Measurements from ENCODE around the gene FBXO8. TPM values are rescaled to one million over a fixed set of nuclear protein-coding genes. Genes with fewer than 3 reads are reported as not detected.

The FBXO8 gene
- polyA plus RNA-seq, 1 of the 3 experiments (the other 2 are of a cell fraction) = 16.0 TPM

DNA sequence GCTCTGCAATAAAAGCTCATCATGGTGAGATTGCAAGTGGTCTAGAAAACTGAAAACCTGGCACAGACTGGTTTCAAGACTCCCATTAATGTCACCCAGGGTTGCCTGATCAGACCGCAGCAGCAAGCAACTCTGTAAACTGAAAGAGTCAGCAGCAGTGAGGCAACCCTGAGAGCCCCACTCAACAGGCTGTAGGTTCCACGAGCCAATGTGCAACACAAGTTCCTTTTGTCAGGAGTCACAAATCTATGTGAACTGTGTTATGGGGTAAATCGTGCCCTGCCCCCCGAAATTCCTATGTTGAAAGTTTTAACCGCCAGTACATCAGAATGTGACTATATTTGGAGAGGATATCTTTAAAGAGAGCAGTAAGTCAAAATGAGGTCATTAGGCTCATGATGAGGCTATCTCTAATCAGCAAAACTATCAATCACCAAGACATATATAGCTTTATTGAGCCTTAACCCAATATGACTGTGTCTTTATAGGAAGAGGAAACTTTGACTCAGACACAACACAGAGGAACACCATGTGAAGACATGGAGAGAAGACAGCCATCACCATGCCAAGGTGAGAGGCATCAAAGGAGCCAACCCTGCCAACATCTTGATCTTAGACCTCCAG lies 94.0 kb downstream of the FBXO8 start:
- TF ChIP-seq CHD2 (IDR thresholded peaks at IDR 0.05; ENCODE audit: low read length, partially characterized antibody) (no peak), YY1 (IDR thresholded peaks at IDR 0.05; ENCODE audit: low read depth) (no peak), TCF12 (IDR thresholded peaks at IDR 0.05) (no peak), EP300 (IDR thresholded peaks at IDR 0.05; ENCODE audit: borderline replicate concordance in 1 of 2, low read depth in 1 of 2, low read length in 1 of 2) (no peak), FOXM1 (IDR thresholded peaks at IDR 0.05; ENCODE audit: low read depth) (no peak), FOXJ3 (CRISPR knock-in tag; IDR thresholded peaks at IDR 0.05) (no peak), ELF1 (IDR thresholded peaks at IDR 0.05) (no peak)
- TF ChIP-seq, protein P1, sequence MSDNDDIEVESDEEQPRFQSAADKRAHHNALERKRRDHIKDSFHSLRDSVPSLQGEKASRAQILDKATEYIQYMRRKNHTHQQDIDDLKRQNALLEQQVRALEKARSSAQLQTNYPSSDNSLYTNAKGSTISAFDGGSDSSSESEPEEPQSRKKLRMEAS (IDR thresholded peaks at IDR 0.05; ENCODE audit: low read depth) = no peak
- TF ChIP-seq, protein P2, sequence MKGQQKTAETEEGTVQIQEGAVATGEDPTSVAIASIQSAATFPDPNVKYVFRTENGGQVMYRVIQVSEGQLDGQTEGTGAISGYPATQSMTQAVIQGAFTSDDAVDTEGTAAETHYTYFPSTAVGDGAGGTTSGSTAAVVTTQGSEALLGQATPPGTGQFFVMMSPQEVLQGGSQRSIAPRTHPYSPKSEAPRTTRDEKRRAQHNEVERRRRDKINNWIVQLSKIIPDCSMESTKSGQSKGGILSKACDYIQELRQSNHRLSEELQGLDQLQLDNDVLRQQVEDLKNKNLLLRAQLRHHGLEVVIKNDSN (IDR thresholded peaks at IDR 0.05; ENCODE audit: borderline replicate concordance, low read depth) = no peak
- TF ChIP-seq, protein P3, sequence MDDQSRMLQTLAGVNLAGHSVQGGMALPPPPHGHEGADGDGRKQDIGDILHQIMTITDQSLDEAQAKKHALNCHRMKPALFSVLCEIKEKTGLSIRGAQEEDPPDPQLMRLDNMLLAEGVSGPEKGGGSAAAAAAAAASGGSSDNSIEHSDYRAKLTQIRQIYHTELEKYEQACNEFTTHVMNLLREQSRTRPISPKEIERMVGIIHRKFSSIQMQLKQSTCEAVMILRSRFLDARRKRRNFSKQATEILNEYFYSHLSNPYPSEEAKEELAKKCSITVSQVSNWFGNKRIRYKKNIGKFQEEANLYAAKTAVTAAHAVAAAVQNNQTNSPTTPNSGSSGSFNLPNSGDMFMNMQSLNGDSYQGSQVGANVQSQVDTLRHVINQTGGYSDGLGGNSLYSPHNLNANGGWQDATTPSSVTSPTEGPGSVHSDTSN (IDR thresholded peaks at IDR 0.05) = no peak
- TF ChIP-seq, protein P4, sequence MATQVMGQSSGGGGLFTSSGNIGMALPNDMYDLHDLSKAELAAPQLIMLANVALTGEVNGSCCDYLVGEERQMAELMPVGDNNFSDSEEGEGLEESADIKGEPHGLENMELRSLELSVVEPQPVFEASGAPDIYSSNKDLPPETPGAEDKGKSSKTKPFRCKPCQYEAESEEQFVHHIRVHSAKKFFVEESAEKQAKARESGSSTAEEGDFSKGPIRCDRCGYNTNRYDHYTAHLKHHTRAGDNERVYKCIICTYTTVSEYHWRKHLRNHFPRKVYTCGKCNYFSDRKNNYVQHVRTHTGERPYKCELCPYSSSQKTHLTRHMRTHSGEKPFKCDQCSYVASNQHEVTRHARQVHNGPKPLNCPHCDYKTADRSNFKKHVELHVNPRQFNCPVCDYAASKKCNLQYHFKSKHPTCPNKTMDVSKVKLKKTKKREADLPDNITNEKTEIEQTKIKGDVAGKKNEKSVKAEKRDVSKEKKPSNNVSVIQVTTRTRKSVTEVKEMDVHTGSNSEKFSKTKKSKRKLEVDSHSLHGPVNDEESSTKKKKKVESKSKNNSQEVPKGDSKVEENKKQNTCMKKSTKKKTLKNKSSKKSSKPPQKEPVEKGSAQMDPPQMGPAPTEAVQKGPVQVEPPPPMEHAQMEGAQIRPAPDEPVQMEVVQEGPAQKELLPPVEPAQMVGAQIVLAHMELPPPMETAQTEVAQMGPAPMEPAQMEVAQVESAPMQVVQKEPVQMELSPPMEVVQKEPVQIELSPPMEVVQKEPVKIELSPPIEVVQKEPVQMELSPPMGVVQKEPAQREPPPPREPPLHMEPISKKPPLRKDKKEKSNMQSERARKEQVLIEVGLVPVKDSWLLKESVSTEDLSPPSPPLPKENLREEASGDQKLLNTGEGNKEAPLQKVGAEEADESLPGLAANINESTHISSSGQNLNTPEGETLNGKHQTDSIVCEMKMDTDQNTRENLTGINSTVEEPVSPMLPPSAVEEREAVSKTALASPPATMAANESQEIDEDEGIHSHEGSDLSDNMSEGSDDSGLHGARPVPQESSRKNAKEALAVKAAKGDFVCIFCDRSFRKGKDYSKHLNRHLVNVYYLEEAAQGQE (IDR thresholded peaks at IDR 0.05; ENCODE audit: low read depth, low read length) = no peak
- TF ChIP-seq, protein P5, sequence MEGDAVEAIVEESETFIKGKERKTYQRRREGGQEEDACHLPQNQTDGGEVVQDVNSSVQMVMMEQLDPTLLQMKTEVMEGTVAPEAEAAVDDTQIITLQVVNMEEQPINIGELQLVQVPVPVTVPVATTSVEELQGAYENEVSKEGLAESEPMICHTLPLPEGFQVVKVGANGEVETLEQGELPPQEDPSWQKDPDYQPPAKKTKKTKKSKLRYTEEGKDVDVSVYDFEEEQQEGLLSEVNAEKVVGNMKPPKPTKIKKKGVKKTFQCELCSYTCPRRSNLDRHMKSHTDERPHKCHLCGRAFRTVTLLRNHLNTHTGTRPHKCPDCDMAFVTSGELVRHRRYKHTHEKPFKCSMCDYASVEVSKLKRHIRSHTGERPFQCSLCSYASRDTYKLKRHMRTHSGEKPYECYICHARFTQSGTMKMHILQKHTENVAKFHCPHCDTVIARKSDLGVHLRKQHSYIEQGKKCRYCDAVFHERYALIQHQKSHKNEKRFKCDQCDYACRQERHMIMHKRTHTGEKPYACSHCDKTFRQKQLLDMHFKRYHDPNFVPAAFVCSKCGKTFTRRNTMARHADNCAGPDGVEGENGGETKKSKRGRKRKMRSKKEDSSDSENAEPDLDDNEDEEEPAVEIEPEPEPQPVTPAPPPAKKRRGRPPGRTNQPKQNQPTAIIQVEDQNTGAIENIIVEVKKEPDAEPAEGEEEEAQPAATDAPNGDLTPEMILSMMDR (IDR thresholded peaks at IDR 0.05) = no peak
- no peak overlapping the region for H3K4me2 ChIP-seq
- no peak overlapping the region for H3K9ac ChIP-seq
- H3K4me3 ChIP-seq (ENCODE audit: low read depth in 2 of 2, low read length in 1 of 2) = no peak overlapping the region
- H3K9me2 ChIP-seq = no peaks in the 10 kb centered on the region
- H3K27ac ChIP-seq (ENCODE audit: low read depth in 2 of 2, low read length in 1 of 2) = no peak overlapping the region
- H3K79me2 ChIP-seq (ENCODE audit: insufficient read depth) = no peaks in the 10 kb centered on the region
- ChIA-PET POLR2A (interaction anchor here (0.6 to 2.3 kb wide), 2 partner anchors 54 to 666 kb away, joined by 3 to 6 read pairs; no protein-coding TSS in a partner anchor), CTCF (interaction anchor here (1.3 to 1.7 kb wide), 2 partner anchors 10 to 200 kb away, joined by 3 to 5 read pairs; no protein-coding TSS in a partner anchor)
- H3K9me3 ChIP-seq = no peaks in the 10 kb centered on the region
- H2AFZ ChIP-seq (ENCODE audit: low read depth) = no peak overlapping the region
- no peaks in the 10 kb centered on the region for H3F3A ChIP-seq (replicated peaks; ENCODE audit: insufficient read depth)
- no peaks in the 10 kb centered on the region for H3K27me3 ChIP-seq (ENCODE audit: insufficient read depth)
- H4K20me1 ChIP-seq (ENCODE audit: insufficient read depth) = no peaks in the 10 kb centered on the region
- no peak for DNase-seq
- WGBS (ENCODE audit: low lambda C conversion rate) = 76% methylated on average over 3 of the region's 5 CpGs
- H3K36me3 ChIP-seq (replicated peaks in 1 of 2; ENCODE audit: control insufficient read depth in 1 of 2, insufficient read depth in 2 of 2, low read length in 1 of 2) = no peaks in the 10 kb centered on the region
- peaks cover 0 to 21% of the 10 kb centered on the region in 2 experiments; a peak in 2 of 4 replicates for H3K4me1 ChIP-seq (ENCODE audit: control insufficient read depth in 1 of 2, insufficient read depth in 2 of 2, low read depth in 1 of 2, low read length in 1 of 2)

Other genes with a start within 250 kb of the FBXO8 start
- gene CEP44, start 244 bp upstream of the FBXO8 start, polyA plus RNA-seq (2012; rRNA removed) = 3.8 and 7.3 TPM in 2 replicates
- not detected in 2 replicates for gene HPGD, start 238.8 kb upstream of the FBXO8 start, polyA plus RNA-seq (2012; rRNA removed)